NCI-H2227 (cell line): ENCODE measurements around the gene GTF3C4.
"Not testable (repeated sequence)": the region's sequence is repeated elsewhere in the genome, so short reads cannot be mapped to it uniquely, and the experiment has no call there.

Source experiments
- DNase-seq: peaks from one replicate; lab custom pipeline; 2025; ENCODE audit not compliant: unreplicated experiment; lab: John Stamatoyannopoulos, UW

Gene GTF3C4

GRCh38 chr9:132697230-132697629 lies 27.0 kb downstream of the GTF3C4 start:
- peak; percentile 4 for DNase-seq

DNA sequence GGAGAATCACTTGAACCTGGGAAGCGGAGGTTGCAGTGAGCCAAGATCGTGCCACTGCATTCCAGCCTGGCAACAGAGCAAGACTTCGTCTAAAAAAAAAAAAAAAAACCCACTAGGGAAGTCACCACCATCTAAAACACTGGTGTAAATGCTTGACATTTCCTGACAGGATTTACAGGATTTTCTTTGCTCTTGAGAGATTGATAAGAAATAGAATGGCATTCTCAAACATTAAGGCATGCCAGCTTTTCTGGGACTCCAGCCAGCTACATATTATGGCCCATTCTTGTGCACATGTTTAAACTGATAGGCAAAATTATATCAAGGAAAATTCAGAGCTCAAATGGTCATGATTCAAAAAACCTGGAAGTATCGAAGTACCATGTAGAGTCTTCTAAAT lies 28.7 kb downstream of the GTF3C4 start:
- DNase-seq: no peak

GRCh38 chr9:132699956-132700355 lies 29.7 kb downstream of the GTF3C4 start:
- no peak for DNase-seq

- DNase-seq: no peak
These were observed 32.0 kb downstream of the GTF3C4 start for GRCh38 chr9:132702254-132702653.

GRCh38 chr9:132703336-132703735 lies 33.1 kb downstream of the GTF3C4 start:
- DNase-seq: no peak

GRCh38 chr9:132708239-132708638 lies 38.0 kb downstream of the GTF3C4 start:
- no peak for DNase-seq

DNA sequence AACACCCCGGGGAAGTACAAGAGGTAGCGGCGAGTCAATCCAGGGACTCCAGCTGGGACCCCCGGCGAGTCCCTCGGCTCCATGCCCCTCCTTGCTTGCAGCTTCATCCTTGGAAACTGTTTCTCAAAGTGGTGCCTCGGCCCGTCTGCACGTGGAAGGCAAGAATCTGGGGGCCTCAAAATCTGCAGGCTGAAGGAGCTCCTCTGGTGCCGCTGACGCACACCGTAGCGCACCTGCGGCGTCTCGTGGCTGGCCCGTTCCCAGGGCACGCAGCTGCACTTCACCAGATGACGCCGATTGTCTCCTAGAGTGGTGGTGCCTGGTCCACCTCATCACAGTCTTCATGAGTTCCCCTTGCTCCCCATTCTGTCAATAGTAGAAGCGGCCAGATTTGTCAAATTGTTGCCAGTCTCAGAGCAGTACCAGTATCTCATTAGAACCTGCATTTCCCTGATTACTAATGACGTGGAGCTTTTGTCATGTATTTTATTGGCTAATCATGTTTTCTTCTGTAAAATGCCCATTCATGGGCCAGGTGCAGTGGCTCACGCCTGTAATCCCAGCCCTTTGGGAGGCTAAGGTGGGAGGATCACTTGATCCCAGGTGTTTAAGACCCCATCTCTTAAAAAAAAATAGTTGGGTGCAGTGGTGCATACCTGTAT lies 38.6 kb downstream of the GTF3C4 start:
- DNase-seq: no peak

DNA sequence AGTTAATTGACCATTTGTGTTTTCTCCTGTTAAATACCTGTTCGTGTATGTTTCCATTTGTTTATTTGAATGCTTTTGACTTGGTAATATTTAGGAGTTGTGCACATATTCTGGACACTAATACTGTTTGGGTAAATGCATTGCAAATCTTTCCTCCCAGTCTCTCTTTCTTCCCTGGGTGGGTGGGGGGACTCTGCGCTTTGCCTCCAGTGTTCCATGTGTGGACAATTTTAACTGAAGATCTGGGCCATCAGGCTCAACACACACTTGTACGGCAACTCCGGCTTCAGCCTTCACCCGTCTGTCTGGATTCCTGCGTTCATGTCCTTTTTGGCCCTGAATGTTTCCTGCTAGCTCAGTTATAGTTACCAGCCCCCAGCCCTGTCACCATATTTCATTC lies 40.1 kb downstream of the GTF3C4 start:
- no peak for DNase-seq

- not testable (repeated sequence) for DNase-seq
These were observed 40.9 kb downstream of the GTF3C4 start for GRCh38 chr9:132711152-132711551.

DNA sequence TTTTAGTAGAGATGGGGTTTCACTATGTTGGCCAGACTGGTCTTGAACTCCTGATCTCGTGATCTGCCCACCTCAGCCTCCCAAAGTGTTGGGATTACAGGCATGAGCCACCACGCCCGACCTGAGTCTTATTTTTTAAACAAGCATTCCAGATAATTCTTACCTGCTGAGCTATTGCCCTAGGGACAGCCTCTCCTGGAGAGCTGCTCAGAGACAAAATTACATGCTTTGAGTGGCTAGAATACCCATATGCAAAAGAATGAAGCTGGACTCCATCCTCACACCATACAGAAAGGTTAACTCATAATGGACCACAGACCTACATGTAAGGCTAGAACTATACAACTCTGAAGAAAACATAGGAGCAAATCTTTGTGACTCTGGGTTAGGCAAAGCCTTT lies 41.6 kb downstream of the GTF3C4 start:
- no peak for DNase-seq

DNA sequence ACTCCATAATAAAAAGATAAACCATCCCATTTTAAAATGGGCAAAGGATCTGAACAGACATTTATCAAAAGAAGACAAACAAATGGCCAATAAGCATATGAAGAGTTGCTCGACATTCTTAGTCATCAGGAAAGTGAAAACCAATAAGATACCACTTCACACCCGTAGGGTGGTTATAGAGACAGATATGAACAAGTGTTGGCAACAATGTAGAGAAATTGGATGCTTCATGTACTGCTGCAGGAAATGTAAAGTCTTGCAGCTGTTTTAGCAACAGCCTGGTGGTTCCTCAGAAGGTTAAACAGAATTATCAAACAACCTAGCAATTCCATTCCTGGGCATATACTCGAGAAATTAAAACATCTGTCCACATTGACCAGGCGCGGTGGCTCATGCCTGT lies 42.5 kb downstream of the GTF3C4 start:
- no peak for DNase-seq

GRCh38 chr9:132716007-132716406 lies 45.7 kb downstream of the GTF3C4 start:
- DNase-seq: no peak

DNA sequence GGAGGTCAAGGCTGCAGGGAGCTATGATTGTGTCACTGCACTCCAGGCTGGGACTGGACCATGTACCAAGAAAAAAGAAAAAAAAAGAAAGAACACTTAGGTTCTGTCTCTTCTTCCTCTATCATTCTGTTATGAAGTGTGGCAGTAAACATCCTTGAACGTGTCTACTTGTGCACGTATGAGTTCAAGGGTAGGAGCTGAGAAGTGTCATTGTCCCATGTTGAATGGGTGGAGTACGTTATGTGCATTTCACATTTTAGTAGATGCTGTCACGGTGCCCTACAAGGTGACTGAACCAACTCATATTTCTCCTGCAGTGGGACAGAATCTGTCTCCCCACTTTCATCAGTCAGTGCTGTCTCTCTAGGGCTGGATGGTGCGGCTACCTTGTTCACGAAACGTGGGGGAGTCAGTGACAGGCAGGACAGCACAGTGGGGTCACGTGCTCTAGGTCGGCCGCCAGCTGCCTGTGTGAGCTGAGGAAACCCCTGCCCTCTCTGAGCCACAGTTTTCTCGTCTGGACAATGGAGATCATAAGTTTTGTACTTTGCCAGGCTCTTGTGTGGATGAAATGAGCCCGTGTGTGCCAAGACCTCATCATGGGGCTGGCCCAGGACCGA lies 47.2 kb downstream of the GTF3C4 start:
- DNase-seq: no peak

- DNase-seq: not testable (repeated sequence)
These were observed 48.2 kb downstream of the GTF3C4 start for GRCh38 chr9:132718381-132718928.

DNA sequence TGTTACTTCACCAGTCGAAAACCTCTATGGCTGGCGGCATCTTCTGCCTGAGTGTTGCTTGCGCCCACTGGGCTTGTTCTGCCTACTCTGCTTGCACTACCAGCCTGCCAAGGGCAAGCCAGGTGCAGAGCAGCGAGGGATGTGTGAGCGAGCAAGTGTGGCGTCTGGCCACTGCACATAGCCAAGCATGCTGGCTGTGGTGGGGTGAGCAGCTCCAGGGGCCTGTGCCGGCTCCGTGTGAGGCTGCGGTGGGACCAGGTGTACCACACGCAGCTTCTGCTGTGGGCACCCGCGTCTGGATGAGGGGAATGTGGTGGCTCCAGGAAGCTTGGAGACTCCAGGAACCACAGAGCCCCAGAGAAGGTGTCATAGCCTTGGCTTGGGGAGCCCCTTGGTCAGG lies 51.4 kb downstream of the GTF3C4 start:
- DNase-seq: no peak

DNA sequence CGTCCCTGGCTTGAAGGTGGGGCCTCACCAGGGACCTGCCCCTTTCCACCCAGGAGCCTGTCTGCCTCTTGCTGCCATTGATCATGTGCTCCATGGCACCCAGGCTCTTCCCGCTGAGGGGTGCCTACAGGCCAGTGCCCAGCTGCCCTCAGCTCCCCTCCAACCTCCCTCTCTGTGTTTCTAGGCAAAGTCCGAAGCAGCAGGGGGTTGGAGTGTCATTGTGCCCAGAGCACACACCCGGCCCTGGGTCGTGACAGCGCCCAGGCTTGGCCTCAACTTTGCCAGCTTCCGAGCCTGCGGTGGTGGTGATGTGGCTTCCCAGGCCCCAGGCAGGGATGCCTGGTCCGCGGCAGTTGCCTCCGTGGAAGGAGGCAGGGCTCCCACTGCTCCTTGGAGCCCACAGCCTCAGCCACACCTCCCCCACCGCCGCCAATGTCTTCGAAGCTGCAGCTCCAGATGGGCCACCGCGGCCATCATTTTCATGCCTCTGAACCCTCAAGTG lies 52.4 kb downstream of the GTF3C4 start:
- DNase-seq: no peak

- no peak for DNase-seq
These were observed 53.5 kb downstream of the GTF3C4 start for GRCh38 chr9:132723809-132724208.

DNA sequence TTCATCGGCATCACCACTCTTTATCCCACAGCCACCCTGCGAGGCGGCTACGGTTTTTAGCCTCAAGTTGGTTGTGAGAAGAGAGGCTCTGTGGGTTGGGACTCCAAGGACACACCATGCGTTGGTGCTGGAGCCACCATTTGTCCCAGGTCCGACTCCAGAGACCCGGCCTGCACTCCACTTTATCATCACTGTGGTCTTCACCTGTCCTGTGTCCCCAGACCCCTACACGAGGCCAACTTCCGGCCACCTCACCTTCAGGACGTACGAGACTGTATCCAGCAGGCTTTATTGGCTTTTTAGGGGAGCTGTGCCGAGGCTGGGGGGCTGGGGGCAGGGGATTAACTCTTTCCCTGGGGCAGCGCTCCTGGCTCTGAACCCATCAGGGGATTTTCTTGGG lies 55.0 kb downstream of the GTF3C4 start:
- no peak for DNase-seq

DNA sequence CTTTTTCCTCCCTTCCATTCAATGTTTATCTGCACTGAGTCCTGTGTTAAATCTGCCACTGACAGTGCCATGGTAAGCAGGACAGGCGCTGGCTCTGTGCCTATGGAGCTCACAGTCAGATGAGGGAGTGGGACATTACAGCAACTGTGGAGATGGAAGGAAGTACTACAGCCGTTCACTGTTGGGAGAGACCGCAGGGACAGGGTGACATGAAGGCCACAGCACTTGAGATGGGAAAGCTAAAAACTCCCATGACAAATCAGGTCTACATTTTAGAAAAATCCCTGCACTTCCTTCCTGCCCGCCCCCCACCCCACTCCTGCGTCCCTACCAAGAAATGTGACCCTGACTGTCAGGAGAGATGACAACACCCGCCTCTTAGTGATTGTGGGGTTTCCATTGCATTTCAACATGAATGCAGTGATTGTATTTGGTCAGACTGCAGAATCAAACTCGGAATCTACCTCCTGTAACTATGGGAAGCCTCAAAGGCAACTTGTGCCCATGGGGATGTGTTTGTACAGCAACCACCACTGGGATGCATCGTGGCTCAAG lies 56.4 kb downstream of the GTF3C4 start:
- DNase-seq: no peak

- DNase-seq: no peak
These were observed 57.8 kb downstream of the GTF3C4 start for GRCh38 chr9:132728071-132728470.

GRCh38 chr9:132728497-132728896 lies 58.2 kb downstream of the GTF3C4 start:
- DNase-seq: no peak

DNA sequence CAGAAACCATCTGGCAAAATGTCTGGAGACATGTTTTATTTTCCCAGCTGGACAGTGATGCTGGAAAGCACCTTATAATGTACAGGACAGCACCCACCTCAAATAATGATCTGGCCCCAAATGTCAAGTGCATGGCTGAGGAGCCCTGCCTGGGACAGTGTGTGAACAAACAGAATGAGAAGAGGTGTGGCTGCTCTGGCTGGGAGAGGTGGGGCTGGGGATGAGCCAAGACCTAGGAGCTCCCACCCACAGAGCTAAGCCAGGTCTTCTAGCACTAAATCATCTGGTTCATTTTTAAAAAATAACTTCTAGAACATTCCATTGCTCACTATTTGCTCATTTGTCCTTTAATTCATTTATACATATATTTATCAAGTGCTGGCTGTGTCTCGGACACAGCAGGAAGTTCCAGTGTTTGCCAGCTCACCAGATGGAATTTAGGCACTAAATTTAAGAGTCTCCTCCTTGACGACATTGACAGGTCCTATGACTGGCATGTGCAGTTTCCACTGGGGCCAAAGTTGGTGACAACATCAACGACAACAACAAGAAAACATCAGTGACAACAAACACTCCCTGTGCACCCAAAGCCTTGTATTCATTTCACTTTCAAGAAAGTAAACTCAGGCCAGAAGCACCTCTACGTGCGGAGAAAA lies 59.1 kb downstream of the GTF3C4 start:
- DNase-seq: no peak
